ENCODE results near the gene NLGN1.

DNA sequence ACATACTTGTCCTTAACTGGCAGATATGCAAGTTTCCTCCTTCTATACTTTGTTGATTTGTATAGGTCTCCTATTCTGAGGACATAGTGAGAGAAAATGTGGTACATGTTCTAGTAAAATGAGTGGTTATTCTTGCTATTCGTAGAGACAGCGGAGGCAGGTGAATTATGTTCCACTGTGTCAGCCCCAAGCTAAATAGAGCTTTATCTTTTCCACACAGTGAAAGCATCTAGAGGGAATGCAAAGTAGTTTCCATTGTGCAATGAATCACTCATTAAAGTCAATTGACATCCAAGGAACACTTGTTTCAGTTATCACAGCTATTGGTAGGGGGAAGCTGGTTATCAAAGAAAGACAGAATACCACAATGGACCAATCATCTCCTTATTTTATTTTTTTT, 262.4 kb downstream of the NLGN1 start:
- TF ChIP-seq, protein P1, sequence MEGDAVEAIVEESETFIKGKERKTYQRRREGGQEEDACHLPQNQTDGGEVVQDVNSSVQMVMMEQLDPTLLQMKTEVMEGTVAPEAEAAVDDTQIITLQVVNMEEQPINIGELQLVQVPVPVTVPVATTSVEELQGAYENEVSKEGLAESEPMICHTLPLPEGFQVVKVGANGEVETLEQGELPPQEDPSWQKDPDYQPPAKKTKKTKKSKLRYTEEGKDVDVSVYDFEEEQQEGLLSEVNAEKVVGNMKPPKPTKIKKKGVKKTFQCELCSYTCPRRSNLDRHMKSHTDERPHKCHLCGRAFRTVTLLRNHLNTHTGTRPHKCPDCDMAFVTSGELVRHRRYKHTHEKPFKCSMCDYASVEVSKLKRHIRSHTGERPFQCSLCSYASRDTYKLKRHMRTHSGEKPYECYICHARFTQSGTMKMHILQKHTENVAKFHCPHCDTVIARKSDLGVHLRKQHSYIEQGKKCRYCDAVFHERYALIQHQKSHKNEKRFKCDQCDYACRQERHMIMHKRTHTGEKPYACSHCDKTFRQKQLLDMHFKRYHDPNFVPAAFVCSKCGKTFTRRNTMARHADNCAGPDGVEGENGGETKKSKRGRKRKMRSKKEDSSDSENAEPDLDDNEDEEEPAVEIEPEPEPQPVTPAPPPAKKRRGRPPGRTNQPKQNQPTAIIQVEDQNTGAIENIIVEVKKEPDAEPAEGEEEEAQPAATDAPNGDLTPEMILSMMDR (IDR thresholded peaks at IDR 0.05), result no peak
- TF ChIP-seq POLR2AphosphoS5 (IDR thresholded peaks at IDR 0.05), result no peak
